ENCODE measurements around the gene SH3BP4.

The SH3BP4 gene

DNA sequence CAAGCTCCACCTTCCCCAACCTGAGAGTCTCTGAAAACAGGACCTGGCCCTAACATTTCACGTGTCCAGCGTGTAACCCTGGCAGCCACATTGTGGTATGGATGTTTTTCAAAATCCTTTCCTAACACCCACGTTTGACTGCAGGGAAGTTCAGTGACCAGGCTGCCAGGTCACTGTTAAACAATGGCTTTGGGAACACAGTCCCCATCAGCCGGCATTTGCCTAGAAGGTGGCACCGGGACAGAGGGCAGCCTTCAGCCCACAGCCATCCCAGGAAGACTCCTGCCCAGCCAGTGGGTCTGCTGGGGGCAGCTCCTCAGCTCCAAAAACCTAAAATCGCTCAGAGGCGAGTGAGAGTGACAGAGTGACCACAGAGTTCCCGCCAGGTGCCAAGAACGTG is 140.2 kb downstream of the SH3BP4 start:
- no peak for DNase-seq (ENCODE audit: low spot score)

DNA sequence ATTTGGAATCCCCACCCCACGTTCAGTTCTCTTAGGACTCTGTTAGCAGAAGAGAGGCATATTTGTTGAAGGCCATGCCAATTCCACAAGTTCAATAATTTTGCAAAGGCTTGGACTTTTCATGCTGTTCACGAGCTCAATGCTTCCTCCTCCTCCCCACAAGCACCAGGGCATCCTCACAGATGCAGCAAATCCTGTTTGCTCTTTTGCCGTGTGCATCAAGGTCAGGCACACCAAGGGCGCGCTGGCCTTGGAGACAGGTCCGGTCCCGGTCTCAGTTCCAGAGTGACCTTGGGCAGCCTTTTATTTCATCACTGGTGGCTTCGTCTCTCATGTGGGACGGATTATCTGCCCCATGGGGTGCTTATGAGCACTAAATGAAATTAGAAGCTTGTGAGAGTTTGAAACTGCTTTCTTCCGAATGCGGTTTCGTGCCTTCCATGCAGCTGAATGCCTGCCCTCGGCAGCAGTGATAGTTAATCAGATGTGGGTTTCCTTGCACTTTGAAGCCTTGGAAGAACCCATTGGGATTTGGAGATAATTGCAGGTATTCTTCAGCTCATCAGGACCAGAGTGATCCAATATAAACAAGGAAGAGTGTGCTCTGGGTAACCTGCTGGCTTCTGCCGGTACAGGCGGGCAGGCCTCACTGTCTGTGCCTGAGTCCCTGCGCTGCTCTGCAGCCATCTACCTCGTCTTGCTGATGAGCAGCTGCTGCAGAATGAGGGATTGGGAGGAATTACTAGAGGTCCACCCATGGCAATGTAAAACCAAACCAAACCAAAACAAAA is 140.8 kb downstream of the SH3BP4 start:
- no peak for DNase-seq (ENCODE audit: low spot score)

DNA sequence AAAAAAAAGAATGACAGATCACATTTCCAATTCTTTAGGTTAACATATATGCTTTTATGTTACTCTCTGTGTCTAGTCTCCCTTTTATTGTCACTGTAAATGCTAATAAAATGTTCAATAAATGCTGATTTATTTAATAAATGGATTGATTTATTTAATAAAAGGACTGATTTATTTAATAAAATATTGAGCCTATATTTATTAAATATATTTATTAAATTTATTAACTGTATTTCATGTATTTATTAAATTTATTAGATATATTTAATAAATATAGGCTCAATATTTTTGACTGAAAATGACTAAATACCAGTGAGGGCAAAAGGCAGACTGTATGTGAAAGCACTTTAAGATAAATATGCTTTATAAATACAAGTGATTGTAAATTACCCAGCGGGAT is 142.6 kb downstream of the SH3BP4 start:
- DNase-seq (ENCODE audit: low spot score) = no peak

DNA sequence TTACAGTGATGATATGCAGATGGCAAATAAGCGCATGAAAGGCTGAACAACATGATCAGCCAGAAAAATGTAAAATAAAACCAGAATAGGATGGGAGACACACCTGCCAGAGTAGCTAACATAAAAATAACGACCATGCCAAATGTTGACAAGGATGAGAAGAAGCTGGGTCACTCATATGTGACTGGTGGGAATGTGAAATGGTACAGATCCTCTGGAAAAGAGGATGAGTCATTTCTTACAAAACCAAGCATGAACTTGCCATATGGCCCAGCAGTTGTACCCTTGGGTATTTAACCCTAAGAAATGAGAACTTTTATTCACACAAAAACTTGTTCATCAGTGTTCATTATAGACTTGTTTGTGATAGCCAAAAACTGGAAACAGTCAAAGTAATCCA is 143.8 kb downstream of the SH3BP4 start:
- DNase-seq (ENCODE audit: low spot score) = no peak

DNA sequence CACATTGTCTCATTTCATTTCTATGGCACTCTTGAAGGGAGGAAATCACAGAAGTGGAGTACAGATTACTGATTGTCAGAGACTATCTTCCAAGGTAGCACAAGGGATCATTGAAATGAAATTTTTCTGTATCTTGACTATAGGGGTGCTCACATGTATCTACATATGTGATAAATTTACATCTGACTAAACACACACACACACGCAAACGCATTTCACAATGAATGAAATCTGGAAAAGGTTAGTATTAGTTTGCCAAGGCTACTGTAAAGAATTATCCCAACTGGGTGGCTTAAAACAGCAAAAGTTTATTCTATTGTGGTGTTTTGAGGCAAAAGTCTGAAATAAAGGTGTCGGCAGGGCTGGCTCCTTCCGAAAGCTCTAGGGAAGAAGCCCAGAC is 144.6 kb downstream of the SH3BP4 start:
- DNase-seq (ENCODE audit: low spot score) = no peak

DNA sequence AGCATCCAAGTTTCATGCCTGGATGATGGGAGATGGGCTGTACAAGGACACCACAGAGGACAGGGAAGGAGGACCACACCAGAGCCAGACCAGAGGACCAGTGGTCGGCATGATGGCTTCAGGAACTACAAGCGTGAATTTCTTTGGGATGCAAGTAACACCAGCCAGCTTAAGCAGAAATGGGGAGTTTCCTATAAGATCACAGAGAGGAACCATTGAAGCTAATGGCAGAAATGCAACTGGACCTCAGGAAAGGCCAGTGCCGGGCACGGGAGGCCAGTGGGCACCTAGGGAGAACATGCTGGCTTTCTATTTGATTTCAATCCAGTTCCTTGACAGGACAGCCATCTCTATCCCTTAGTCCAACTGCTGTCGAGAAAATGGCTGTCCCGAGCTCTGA is 145.4 kb downstream of the SH3BP4 start:
- no peak for DNase-seq (ENCODE audit: low spot score)

DNA sequence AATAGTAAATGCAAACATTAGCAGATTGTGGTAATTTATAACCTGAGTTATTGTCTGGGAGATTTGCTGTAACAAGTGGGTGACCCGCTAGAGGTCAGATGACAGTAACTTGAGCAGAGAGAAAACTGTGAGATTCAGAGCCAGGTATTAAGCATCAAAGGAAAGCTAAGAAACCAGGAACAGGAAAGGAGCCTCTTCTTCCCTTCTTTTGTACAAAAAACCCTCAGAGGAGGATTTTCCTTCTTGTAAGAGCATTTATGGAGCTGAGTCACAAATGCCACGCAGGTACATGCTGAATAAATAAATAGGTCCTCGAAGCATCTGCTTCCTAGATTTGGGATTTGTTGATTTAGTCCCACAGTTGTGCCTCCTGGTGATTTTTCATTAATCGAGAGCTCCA is 146.5 kb downstream of the SH3BP4 start:
- no peak for DNase-seq (ENCODE audit: low spot score)

DNA sequence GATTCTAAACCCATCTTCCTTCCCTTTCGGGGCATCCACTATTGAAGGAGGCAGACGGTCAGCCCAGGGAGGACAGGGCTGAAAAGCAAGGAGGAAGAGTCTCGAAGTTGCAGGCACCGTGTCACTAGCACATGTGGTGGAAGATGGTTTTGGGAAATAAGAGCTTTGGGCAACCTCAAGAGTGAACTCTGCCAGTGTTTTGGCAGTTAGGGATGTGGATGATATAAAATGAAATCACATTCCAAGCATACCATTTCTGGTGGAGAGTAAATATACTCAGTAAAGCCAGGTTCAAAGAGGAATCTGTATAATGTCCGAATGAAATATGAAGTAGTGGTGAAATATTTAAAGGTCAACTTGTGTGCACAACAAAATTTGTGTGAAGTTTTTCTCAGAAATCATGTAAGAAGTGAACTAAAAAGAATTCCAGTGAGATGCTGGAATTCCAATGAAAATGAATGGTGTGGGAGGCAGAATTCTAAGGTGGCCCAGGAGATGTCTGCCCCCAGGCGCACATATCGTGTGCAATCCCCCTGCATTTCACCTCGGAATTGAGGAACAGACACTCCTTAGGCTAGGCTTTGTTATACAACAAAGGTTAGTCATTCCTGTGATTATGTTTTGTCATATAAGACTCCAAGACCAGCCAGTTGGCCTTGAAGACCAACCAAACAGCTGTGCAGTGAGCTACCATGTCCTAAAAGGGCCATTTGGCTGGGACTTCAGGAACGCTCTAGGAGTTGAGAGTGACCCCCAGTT is 147.1 kb downstream of the SH3BP4 start:
- DNase-seq (ENCODE audit: low spot score) = no peak

DNA sequence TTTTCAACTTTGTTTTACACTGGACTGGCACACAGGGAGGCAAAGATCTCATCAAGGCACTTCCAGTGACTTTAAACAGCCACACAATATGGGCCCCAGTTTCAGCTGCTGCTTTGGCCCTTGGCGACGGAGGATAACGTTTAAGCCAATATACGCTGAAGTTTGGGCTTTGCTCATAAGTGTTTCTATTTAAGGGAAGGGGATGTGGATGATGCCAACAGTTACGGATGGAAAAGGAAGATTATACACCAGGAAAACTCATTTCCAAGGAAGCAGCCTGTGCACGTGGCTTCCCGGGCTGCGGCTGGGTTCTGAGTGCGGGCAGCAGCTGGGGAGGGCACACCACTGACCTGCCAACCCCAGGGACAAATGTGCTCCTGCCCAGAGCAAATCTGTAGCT is 151.1 kb downstream of the SH3BP4 start:
- DNase-seq (ENCODE audit: low spot score) = no peak

All from SW480 (cell line).